HG03064 (cell line): ENCODE measurements around the gene SANBR.

Source experiments
- ATAC-seq: cut with Tn5 transposase; IDR thresholded peaks from one replicate; pipeline ENCODE4 v1.9.1; 2021; ENCODE audit warnings: low read depth; ENCODE audit not compliant: unreplicated experiment

SANBR gene

GRCh38 chr2:61085883-61086282, 20.2 kb downstream of the SANBR start:
- no peak for ATAC-seq

- no peak for ATAC-seq
Measured at GRCh38 chr2:61089797-61090196, 24.1 kb downstream of the SANBR start.

DNA sequence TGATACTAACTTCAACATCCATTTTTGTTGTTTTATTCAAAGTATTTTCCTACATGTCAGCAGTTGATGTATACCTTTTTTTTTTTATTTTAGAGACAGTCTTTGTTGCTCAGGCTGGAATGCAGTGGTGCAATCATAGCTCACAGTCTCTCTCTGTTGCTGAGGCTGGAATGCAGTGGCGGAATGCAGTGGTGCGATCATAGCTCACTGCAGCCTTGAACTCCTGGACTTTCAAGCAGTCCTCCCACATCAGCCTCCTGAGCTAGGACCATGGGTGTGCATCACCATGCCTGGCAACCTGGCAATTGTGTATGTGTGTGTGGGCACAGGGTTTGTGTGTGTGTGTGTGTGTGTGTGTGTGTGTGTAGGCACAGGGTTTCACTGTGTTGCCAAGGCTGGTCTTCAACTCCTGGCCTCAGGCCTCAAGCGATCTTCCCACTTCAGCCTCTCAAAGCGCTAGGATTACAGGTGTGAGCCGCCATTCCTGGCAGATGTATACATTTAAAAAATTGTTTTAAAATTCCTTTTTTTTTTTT, 24.8 kb downstream of the SANBR start:
- ATAC-seq = no peak

- no peak for ATAC-seq
Measured at GRCh38 chr2:61091485-61091884, 25.8 kb downstream of the SANBR start.

- ATAC-seq = no peak
Measured at GRCh38 chr2:61096438-61096837, 30.8 kb downstream of the SANBR start.

- ATAC-seq = no peak
Measured at GRCh38 chr2:61100801-61101200, 35.1 kb downstream of the SANBR start.

- ATAC-seq = no peak
Measured at GRCh38 chr2:61109291-61109690, 43.6 kb downstream of the SANBR start.

DNA sequence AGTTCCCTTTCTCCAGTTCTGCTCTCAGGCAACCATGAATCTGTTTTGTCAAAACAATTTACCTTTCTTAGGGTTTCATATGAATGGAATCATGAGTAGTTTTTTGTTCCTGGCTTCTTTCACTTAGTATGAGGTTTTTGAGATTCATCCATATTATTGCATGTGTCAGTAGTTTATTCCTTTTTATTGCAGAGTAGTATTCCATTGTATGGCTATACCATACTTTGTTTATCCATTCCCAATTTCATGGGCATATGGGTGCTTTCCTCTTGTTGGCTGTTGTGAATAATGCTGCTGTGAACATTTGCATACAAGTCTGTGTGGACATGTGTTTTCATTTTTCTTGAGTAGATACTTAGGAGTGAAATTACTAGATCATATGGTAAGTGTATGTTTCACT, 46.0 kb downstream of the SANBR start:
- no peak for ATAC-seq

DNA sequence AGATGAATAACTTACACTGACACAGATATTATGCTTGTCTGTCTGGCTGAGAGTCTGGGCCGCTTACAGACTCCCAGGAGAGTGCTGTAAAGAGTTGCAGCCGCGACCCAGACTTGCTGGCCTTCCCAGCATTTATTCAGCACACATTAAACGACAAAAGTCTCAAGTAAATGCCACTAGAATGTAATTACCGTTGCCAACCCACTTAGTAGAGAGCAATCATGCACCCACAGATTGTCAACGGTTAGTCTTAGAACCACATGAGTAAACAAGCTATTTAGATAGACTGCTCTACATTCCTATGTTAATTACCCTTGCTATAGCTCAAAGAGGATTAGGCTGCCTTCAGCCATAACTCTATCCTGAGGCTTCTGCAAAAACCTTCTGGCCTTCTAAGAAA, 48.5 kb downstream of the SANBR start:
- ATAC-seq = no peak
